ENCODE data around the gene DOCK3.
"Not testable (repeated sequence)": the region's sequence is repeated elsewhere in the genome, so short reads cannot be mapped to it uniquely, and the experiment has no call there.

DOCK3 gene

GRCh38 chr3:50873376-50874157 lies 198.8 kb downstream of the DOCK3 start:
- Histone ChIP-seq H3K27ac (ENCODE audit: low read depth, low read length) (no peak overlapping the region), H3K9me2 (replicated peaks; ENCODE audit: control insufficient read depth, low read length) (no peaks in the 10 kb centered on the region), H3K79me2 (ENCODE audit: control insufficient read depth, low read length) (no peaks in the 10 kb centered on the region), H3K4me1 (ENCODE audit: control insufficient read depth, low read length) (no peaks in the 10 kb centered on the region), H3F3A (ENCODE audit: control insufficient read depth, insufficient read depth) (no peaks in the 10 kb centered on the region), H4K20me1 (ENCODE audit: control insufficient read depth, insufficient read depth, low read depth, low read length) (no peaks in the 10 kb centered on the region), H3K4me3 (ENCODE audit: low read length) (no peak overlapping the region), H3K9me3 (ENCODE audit: control insufficient read depth, insufficient read depth, low read length) (no peaks in the 10 kb centered on the region), H3K27me3 (ENCODE audit: control insufficient read depth, low read length) (no peaks in the 10 kb centered on the region), H3K4me2 (ENCODE audit: low read length) (no peak overlapping the region), H3K36me3 (ENCODE audit: control insufficient read depth, low read length) (no peaks in the 10 kb centered on the region)
- TF ChIP-seq CTCF (IDR thresholded peaks at IDR 0.05; ENCODE audit: low read depth, low read length, poor library complexity, severe bottlenecking), result no peak
- TF ChIP-seq EZH2phosphoT487 (IDR thresholded peaks at IDR 0.05; ENCODE audit: borderline replicate concordance, low read length), result no peak

- not testable (repeated sequence) for H3K79me2 ChIP-seq (ENCODE audit: control insufficient read depth, low read length); H3K27me3 ChIP-seq (ENCODE audit: control insufficient read depth, low read length); H3K9me3 ChIP-seq (ENCODE audit: control insufficient read depth, insufficient read depth, low read length); H4K20me1 ChIP-seq (ENCODE audit: control insufficient read depth, insufficient read depth, low read depth, low read length); H3K27ac ChIP-seq (ENCODE audit: low read depth, low read length); H3F3A ChIP-seq (ENCODE audit: control insufficient read depth, insufficient read depth); H3K4me2 ChIP-seq (ENCODE audit: low read length); H3K4me1 ChIP-seq (ENCODE audit: control insufficient read depth, low read length); H3K4me3 ChIP-seq (ENCODE audit: low read length); H3K9me2 ChIP-seq (replicated peaks; ENCODE audit: control insufficient read depth, low read length); H3K36me3 ChIP-seq (ENCODE audit: control insufficient read depth, low read length)
These were observed 200.1 kb downstream of the DOCK3 start for GRCh38 chr3:50874876-50875275.

- Histone ChIP-seq H3K9me2 (replicated peaks; ENCODE audit: control insufficient read depth, low read length) (no peaks in the 10 kb centered on the region), H3K27ac (ENCODE audit: low read depth, low read length) (no peak overlapping the region), H3K36me3 (ENCODE audit: control insufficient read depth, low read length) (no peaks in the 10 kb centered on the region), H3F3A (ENCODE audit: control insufficient read depth, insufficient read depth) (no peaks in the 10 kb centered on the region), H3K4me1 (ENCODE audit: control insufficient read depth, low read length) (no peaks in the 10 kb centered on the region), H4K20me1 (ENCODE audit: control insufficient read depth, insufficient read depth, low read depth, low read length) (no peaks in the 10 kb centered on the region), H3K4me3 (ENCODE audit: low read length) (no peak overlapping the region), H3K4me2 (ENCODE audit: low read length) (no peak overlapping the region), H3K9me3 (ENCODE audit: control insufficient read depth, insufficient read depth, low read length) (no peaks in the 10 kb centered on the region), H3K79me2 (ENCODE audit: control insufficient read depth, low read length) (no peaks in the 10 kb centered on the region), H3K27me3 (ENCODE audit: control insufficient read depth, low read length) (no peaks in the 10 kb centered on the region)
- TF ChIP-seq EZH2phosphoT487 (IDR thresholded peaks at IDR 0.05; ENCODE audit: borderline replicate concordance, low read length) (no peak), CTCF (IDR thresholded peaks at IDR 0.05; ENCODE audit: low read depth, low read length, poor library complexity, severe bottlenecking) (no peak)
These were observed 202.2 kb downstream of the DOCK3 start for GRCh38 chr3:50876947-50877346.

- H3K27me3 ChIP-seq (ENCODE audit: control insufficient read depth, low read length); H3K9me3 ChIP-seq (ENCODE audit: control insufficient read depth, insufficient read depth, low read length); H3K4me1 ChIP-seq (ENCODE audit: control insufficient read depth, low read length); H3F3A ChIP-seq (ENCODE audit: control insufficient read depth, insufficient read depth); H3K4me2 ChIP-seq (ENCODE audit: low read length); H3K27ac ChIP-seq (ENCODE audit: low read depth, low read length); H3K36me3 ChIP-seq (ENCODE audit: control insufficient read depth, low read length); H3K4me3 ChIP-seq (ENCODE audit: low read length); H3K9me2 ChIP-seq (replicated peaks; ENCODE audit: control insufficient read depth, low read length); H4K20me1 ChIP-seq (ENCODE audit: control insufficient read depth, insufficient read depth, low read depth, low read length); H3K79me2 ChIP-seq (ENCODE audit: control insufficient read depth, low read length): not testable (repeated sequence)
These were observed 208.0 kb downstream of the DOCK3 start for GRCh38 chr3:50882733-50883132.

Data from DOHH2 (cell line).